ENCODE measurements around the gene BTG3.

BTG3 gene

GRCh38 chr21:17576080-17576835, 36.4 kb downstream of the BTG3 start:
- Histone ChIP-seq H2BK5ac (ENCODE audit: low read length) (no peak overlapping the region), H3K36me3 (ENCODE audit: control insufficient read depth, insufficient read depth, low read length) (no peaks in the 10 kb centered on the region), H3K4ac (ENCODE audit: low read depth, low read length) (no peak overlapping the region), H2AK5ac (ENCODE audit: low read length) (no peak overlapping the region), H3K23ac (ENCODE audit: low read length) (no peak overlapping the region), H3K9ac (ENCODE audit: low read length) (no peak overlapping the region), H3K27me3 (ENCODE audit: insufficient read depth, low read length, poor library complexity) (no peaks in the 10 kb centered on the region), H3K79me2 (ENCODE audit: control insufficient read depth, insufficient read depth, low read length) (no peaks in the 10 kb centered on the region), H3K4me3 (ENCODE audit: low read length) (no peak overlapping the region), H3K27ac (ENCODE audit: low read depth, low read length) (no peak overlapping the region), H4K8ac (ENCODE audit: low read depth, low read length) (no peak overlapping the region), H2BK120ac (ENCODE audit: low read depth, low read length) (no peak overlapping the region), H3K18ac (ENCODE audit: low read length) (no peak overlapping the region), H3K79me1 (ENCODE audit: low read length) (no peaks in the 10 kb centered on the region), H4K5ac (ENCODE audit: low read length) (no peak overlapping the region), H3K4me1 (ENCODE audit: control insufficient read depth, low read depth, low read length) (no peaks in the 10 kb centered on the region), H2BK15ac (replicated peaks; ENCODE audit: low read depth) (no peak overlapping the region), H3K56ac (ENCODE audit: low read length) (no peak overlapping the region), H3K4me2 (ENCODE audit: low read length) (no peak overlapping the region)
- DNase-seq, result no peak
- WGBS (ENCODE audit: extremely low coverage, insufficient coverage, low lambda C conversion rate), result no CpG with 5 or more reads among the region's 5 CpGs

DNA sequence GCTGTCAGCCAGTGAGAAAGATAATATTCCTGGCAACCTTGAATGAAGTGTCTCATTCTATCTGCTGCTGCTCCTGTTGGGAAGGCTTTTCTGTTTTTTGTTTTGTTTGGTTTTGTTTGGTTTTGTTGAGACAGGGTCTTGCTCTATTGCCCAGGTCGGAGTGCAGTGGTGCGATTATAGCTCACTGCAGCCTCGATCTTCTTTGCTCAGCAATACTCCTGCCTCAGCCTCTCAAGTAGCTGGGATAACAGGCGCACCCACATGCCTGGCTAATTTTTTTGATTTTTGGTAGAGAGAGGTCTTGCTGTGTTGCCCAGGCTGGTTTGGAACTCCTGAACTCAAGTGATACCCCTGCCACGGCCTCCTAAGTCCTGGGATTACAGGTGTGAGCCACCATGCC, 37.6 kb downstream of the BTG3 start:
- Histone ChIP-seq H3K79me1 (ENCODE audit: low read length) (no peaks in the 10 kb centered on the region), H3K4me3 (ENCODE audit: low read length) (no peak overlapping the region), H2BK5ac (ENCODE audit: low read length) (no peak overlapping the region), H3K36me3 (ENCODE audit: control insufficient read depth, insufficient read depth, low read length) (no peaks in the 10 kb centered on the region), H3K79me2 (ENCODE audit: control insufficient read depth, insufficient read depth, low read length) (no peaks in the 10 kb centered on the region), H3K9ac (ENCODE audit: low read length) (no peak overlapping the region), H3K27ac (ENCODE audit: low read depth, low read length) (no peak overlapping the region), H3K4me1 (ENCODE audit: control insufficient read depth, low read depth, low read length) (no peaks in the 10 kb centered on the region), H4K8ac (ENCODE audit: low read depth, low read length) (no peak overlapping the region), H3K4ac (ENCODE audit: low read depth, low read length) (no peak overlapping the region), H3K23ac (ENCODE audit: low read length) (no peak overlapping the region), H3K18ac (ENCODE audit: low read length) (no peak overlapping the region), H2AK5ac (ENCODE audit: low read length) (no peak overlapping the region), H3K27me3 (ENCODE audit: insufficient read depth, low read length, poor library complexity) (no peaks in the 10 kb centered on the region), H2BK120ac (ENCODE audit: low read depth, low read length) (no peak overlapping the region), H3K4me2 (ENCODE audit: low read length) (no peak overlapping the region), H2BK15ac (replicated peaks; ENCODE audit: low read depth) (no peak overlapping the region), H3K56ac (ENCODE audit: low read length) (no peak overlapping the region), H4K5ac (ENCODE audit: low read length) (no peak overlapping the region)
- no peak for DNase-seq
- WGBS (ENCODE audit: extremely low coverage, insufficient coverage, low lambda C conversion rate), result no CpG with 5 or more reads among the region's 5 CpGs

GRCh38 chr21:17572431-17572830, 40.3 kb downstream of the BTG3 start:
- WGBS (ENCODE audit: extremely low coverage, insufficient coverage, low lambda C conversion rate), result no CpG with 5 or more reads among the region's 6 CpGs
- Histone ChIP-seq H3K36me3 (ENCODE audit: control insufficient read depth, insufficient read depth, low read length) (no peaks in the 10 kb centered on the region), H4K5ac (ENCODE audit: low read length) (no peak overlapping the region)

GRCh38 chr21:17570786-17571185, 41.9 kb downstream of the BTG3 start:
- Histone ChIP-seq H3K27me3 (ENCODE audit: insufficient read depth, low read length, poor library complexity) (no peaks in the 10 kb centered on the region), H3K4ac (ENCODE audit: low read depth, low read length) (no peak overlapping the region), H4K5ac (ENCODE audit: low read length) (no peak overlapping the region), H3K27ac (ENCODE audit: low read depth, low read length) (no peak overlapping the region), H3K9ac (ENCODE audit: low read length) (no peak overlapping the region), H4K8ac (ENCODE audit: low read depth, low read length) (no peak overlapping the region), H2AK5ac (ENCODE audit: low read length) (no peak overlapping the region), H3K36me3 (ENCODE audit: control insufficient read depth, insufficient read depth, low read length) (no peaks in the 10 kb centered on the region), H3K4me1 (ENCODE audit: control insufficient read depth, low read depth, low read length) (no peaks in the 10 kb centered on the region), H3K18ac (ENCODE audit: low read length) (no peak overlapping the region), H2BK120ac (ENCODE audit: low read depth, low read length) (no peak overlapping the region), H3K56ac (ENCODE audit: low read length) (no peak overlapping the region), H3K4me2 (ENCODE audit: low read length) (no peak overlapping the region), H3K23ac (ENCODE audit: low read length) (no peak overlapping the region), H2BK15ac (replicated peaks; ENCODE audit: low read depth) (no peak overlapping the region), H2BK5ac (ENCODE audit: low read length) (no peak overlapping the region), H3K79me1 (ENCODE audit: low read length) (no peaks in the 10 kb centered on the region), H3K4me3 (ENCODE audit: low read length) (no peak overlapping the region), H3K79me2 (ENCODE audit: control insufficient read depth, insufficient read depth, low read length) (no peaks in the 10 kb centered on the region)
- no CpG with 5 or more reads among the region's 9 CpGs for WGBS (ENCODE audit: extremely low coverage, insufficient coverage, low lambda C conversion rate)
- no peak for DNase-seq

More at GRCh38 chr21:17572431-17572830, 40.3 kb downstream of the BTG3 start:
- H3K27ac ChIP-seq (ENCODE audit: low read depth, low read length), result no peak overlapping the region
- H3K4ac ChIP-seq (ENCODE audit: low read depth, low read length), result no peak overlapping the region
- H3K4me2 ChIP-seq (ENCODE audit: low read length), result no peak overlapping the region
- H2BK120ac ChIP-seq (ENCODE audit: low read depth, low read length), result no peak overlapping the region
- H3K27me3 ChIP-seq (ENCODE audit: insufficient read depth, low read length, poor library complexity), result no peaks in the 10 kb centered on the region
- H3K79me1 ChIP-seq (ENCODE audit: low read length), result no peaks in the 10 kb centered on the region
- no peak overlapping the region for H2BK5ac ChIP-seq (ENCODE audit: low read length)
- H3K4me3 ChIP-seq (ENCODE audit: low read length), result no peak overlapping the region
- H3K18ac ChIP-seq (ENCODE audit: low read length), result no peak overlapping the region
- H2AK5ac ChIP-seq (ENCODE audit: low read length), result no peak overlapping the region
- H3K23ac ChIP-seq (ENCODE audit: low read length), result no peak overlapping the region
- no peaks in the 10 kb centered on the region for H3K4me1 ChIP-seq (ENCODE audit: control insufficient read depth, low read depth, low read length)
- no peak overlapping the region for H3K9ac ChIP-seq (ENCODE audit: low read length)
- H4K8ac ChIP-seq (ENCODE audit: low read depth, low read length), result no peak overlapping the region
- no peaks in the 10 kb centered on the region for H3K79me2 ChIP-seq (ENCODE audit: control insufficient read depth, insufficient read depth, low read length)
- no peak overlapping the region for H3K56ac ChIP-seq (ENCODE audit: low read length)
- no peak for DNase-seq
- no peak overlapping the region for H2BK15ac ChIP-seq (replicated peaks; ENCODE audit: low read depth)

DNA sequence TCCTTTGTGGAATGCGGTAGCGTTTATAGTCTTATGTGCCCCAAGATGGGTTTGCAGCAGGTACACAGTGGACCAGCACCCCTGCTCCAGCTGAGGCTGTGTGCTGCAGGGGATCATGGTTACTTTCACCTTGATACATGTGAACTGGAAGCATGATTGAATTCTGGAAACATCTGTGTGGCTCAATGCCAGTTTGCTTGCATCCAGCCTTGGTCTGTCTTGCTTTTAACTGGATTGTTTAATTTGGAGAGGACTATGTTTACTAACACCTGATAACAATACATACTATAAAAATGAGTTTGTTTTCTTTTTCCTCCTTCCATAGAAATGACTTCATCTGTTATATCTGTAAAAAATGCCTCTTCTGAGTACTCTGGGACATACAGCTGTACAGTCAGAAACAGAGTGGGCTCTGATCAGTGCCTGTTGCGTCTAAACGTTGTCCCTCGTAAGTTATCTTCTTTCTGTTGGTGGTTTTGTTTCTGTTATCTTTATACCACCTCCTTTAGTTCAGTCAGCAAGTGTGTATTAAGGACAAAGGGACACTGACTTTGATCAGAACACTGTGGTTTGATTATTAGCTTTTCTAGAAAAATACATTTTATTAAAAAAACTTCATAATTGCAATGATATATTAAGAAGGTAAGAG, 52.2 kb downstream of the BTG3 start:
- Histone ChIP-seq H3K9ac (ENCODE audit: low read length) (no peak overlapping the region), H3K4me1 (ENCODE audit: control insufficient read depth, low read depth, low read length) (no peaks in the 10 kb centered on the region), H2BK120ac (ENCODE audit: low read depth, low read length) (no peak overlapping the region), H2BK5ac (ENCODE audit: low read length) (no peak overlapping the region), H3K18ac (ENCODE audit: low read length) (no peak overlapping the region), H3K36me3 (ENCODE audit: control insufficient read depth, insufficient read depth, low read length) (no peaks in the 10 kb centered on the region), H3K4ac (ENCODE audit: low read depth, low read length) (no peak overlapping the region), H4K8ac (ENCODE audit: low read depth, low read length) (no peak overlapping the region), H3K79me1 (ENCODE audit: low read length) (peaks cover 6% of the 10 kb centered on the region), H3K4me2 (ENCODE audit: low read length) (no peak overlapping the region), H2AK5ac (ENCODE audit: low read length) (no peak overlapping the region), H3K27ac (ENCODE audit: low read depth, low read length) (no peak overlapping the region), H3K56ac (ENCODE audit: low read length) (no peak overlapping the region), H3K79me2 (ENCODE audit: control insufficient read depth, insufficient read depth, low read length) (peaks cover 5% of the 10 kb centered on the region), H3K4me3 (ENCODE audit: low read length) (no peak overlapping the region), H2BK15ac (replicated peaks; ENCODE audit: low read depth) (no peak overlapping the region), H4K5ac (ENCODE audit: low read length) (no peak overlapping the region), H3K27me3 (ENCODE audit: insufficient read depth, low read length, poor library complexity) (no peaks in the 10 kb centered on the region), H3K23ac (ENCODE audit: low read length) (no peak overlapping the region)
- WGBS (ENCODE audit: extremely low coverage, insufficient coverage, low lambda C conversion rate), result no CpG with 5 or more reads among the region's 5 CpGs
- no peak for DNase-seq

Data from mesendoderm (in vitro differentiated cells).